Measurements from ENCODE around the gene MYO6.
A peak's percentile ranks its signal among the peaks of the same experiment; 100 is the strongest.

The MYO6 gene

GRCh38 chr6:75827163-75827562, 78.1 kb downstream of the MYO6 start:
- DNase-seq (ENCODE audit: insufficient read length, low spot score), result no peak
- no peak for FAIRE-seq
- no peak for TF ChIP-seq POLR2A (IDR thresholded peaks at IDR 0.05; ENCODE audit: low read depth, low read length)

DNA sequence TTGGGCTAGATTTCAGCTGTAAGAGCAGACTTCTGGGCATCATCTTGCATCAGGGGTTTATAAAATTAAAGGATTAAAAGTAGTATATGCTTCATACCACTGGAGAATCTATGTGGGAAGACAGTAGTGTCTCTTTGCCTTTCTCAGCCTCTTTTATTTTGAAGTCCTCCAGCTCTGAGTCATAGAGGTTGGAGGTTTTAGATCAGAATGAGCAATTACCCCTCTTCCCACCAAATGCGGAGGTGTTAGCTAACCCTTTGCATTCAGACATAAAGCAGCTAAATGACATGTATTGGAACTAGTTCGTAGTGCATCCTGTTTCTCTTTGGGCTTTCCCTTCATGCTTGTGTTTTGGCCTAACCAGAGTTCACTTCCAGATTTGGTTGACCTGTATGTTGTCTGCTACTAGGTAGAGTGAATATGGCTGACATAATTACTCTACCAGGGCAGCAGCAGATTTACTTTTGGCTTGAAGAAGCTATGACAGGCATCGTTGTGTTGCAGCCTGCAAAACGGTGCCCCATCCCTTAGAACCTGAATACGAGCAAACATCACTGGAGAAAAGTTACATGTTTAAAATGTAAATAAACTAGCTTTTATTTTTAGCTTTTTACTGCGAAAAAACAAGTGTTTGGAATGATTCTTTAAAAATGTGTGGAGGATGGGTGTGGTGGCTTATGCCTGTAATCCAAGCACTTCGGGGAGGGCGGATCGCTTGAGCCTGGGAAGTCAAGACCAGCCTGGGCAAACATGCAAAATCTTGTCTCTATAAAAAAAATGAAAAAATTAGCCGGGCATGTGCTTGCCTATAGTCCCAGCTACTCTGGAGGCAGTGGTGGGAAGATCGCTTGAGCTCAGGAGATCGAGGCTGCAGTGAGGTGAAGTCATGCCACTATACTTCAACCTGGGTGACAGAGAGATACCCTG, 82.2 kb downstream of the MYO6 start:
- TF ChIP-seq POLR2A (IDR thresholded peaks at IDR 0.05; ENCODE audit: low read depth, low read length), result no peak
- FAIRE-seq (peak; percentile 30), DNase-seq (ENCODE audit: insufficient read length, low spot score) (no peak)

- FAIRE-seq, result no peak
- DNase-seq (ENCODE audit: insufficient read length, low spot score), result no peak
- TF ChIP-seq POLR2A (IDR thresholded peaks at IDR 0.05; ENCODE audit: low read depth, low read length), result no peak
These were observed 85.4 kb downstream of the MYO6 start for GRCh38 chr6:75834447-75834846.

GRCh38 chr6:75842191-75842590, 93.2 kb downstream of the MYO6 start:
- no peak for TF ChIP-seq POLR2A (IDR thresholded peaks at IDR 0.05; ENCODE audit: low read depth, low read length)
- DNase-seq (ENCODE audit: insufficient read length, low spot score) (no peak), FAIRE-seq (no peak)

DNA sequence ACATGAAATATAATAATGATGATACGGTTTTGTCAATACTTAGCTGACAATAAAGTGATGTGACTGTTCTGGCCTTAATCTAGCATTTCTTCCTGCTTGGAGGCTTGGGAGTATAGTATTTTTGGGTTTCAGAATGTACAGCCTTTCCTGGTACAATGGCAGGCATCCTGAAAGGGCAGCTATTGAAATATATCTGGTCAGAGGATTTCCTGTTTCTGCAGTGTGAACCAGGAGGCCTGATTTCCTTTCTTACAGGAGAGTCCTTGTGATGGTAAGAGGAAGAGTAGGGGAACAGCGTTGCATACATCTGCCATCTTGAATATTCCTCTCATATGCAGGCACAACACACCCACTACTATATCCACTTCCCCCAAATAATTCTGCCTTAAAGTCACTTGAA, 93.7 kb downstream of the MYO6 start:
- TF ChIP-seq POLR2A (IDR thresholded peaks at IDR 0.05; ENCODE audit: low read depth, low read length), result no peak
- FAIRE-seq (no peak), DNase-seq (ENCODE audit: insufficient read length, low spot score) (no peak)

GRCh38 chr6:75843396-75843795, 94.4 kb downstream of the MYO6 start:
- DNase-seq (ENCODE audit: insufficient read length, low spot score), result no peak

GRCh38 chr6:75848274-75848673, 99.2 kb downstream of the MYO6 start:
- FAIRE-seq (no peak), DNase-seq (ENCODE audit: insufficient read length, low spot score) (no peak)
- no peak for TF ChIP-seq POLR2A (IDR thresholded peaks at IDR 0.05; ENCODE audit: low read depth, low read length)

More at GRCh38 chr6:75843396-75843795, 94.4 kb downstream of the MYO6 start:
- no peak for FAIRE-seq
- no peak for TF ChIP-seq POLR2A (IDR thresholded peaks at IDR 0.05; ENCODE audit: low read depth, low read length)

DNA sequence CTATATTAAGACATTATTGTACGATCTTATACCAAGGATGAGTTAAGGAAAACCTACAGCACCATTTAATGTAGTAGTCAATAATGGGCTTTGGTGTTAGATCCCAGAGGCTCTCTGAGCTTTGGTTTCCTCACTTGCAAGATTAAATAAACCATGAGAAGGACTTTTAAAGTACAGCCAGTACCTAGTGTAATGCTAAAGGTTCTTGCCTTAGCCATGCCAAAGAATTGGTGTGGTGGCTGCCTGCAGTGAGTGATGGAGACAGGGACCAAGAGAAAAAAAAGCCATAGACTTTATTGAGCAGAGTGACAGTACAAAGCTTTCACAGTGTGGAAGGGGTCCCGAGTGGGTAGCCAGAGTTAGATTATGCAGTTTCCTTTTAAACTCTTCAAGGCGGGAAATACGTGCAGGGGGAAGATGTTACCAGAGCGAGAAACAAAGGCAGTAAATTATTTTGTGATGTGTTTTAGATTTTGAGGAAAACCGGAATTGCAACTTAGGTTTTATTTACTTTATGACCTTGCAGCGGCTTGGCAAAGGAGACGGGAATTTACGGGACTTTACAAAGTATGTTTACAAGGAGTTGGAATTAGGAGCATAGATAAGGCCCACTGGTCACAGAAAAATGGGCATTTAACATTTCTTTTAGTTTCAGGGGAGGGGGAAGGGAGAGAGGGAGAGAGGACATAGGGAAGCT, 100.4 kb downstream of the MYO6 start:
- FAIRE-seq (peak; percentile 83), DNase-seq (ENCODE audit: insufficient read length, low spot score) (no peak)

GRCh38 chr6:75850026-75850833, 101.2 kb downstream of the MYO6 start:
- FAIRE-seq (no peak), DNase-seq (ENCODE audit: insufficient read length, low spot score) (no peak)

More for the DNA sequence above, 100.4 kb downstream of the MYO6 start:
- TF ChIP-seq POLR2A (IDR thresholded peaks at IDR 0.05; ENCODE audit: low read depth, low read length), result no peak

GRCh38 chr6:75852721-75853120, 103.7 kb downstream of the MYO6 start:
- TF ChIP-seq POLR2A (IDR thresholded peaks at IDR 0.05; ENCODE audit: low read depth, low read length), result no peak

More at GRCh38 chr6:75850026-75850833, 101.2 kb downstream of the MYO6 start:
- no peak for TF ChIP-seq POLR2A (IDR thresholded peaks at IDR 0.05; ENCODE audit: low read depth, low read length)

GRCh38 chr6:75853806-75854205, 104.8 kb downstream of the MYO6 start:
- FAIRE-seq (no peak), DNase-seq (ENCODE audit: insufficient read length, low spot score) (no peak)
- no peak for TF ChIP-seq POLR2A (IDR thresholded peaks at IDR 0.05; ENCODE audit: low read depth, low read length)

More at GRCh38 chr6:75852721-75853120, 103.7 kb downstream of the MYO6 start:
- peak; percentile 70 for FAIRE-seq
- DNase-seq (ENCODE audit: insufficient read length, low spot score), result no peak

- peak; percentile 84 for FAIRE-seq
- no peak for DNase-seq (ENCODE audit: insufficient read length, low spot score)
- no peak for TF ChIP-seq POLR2A (IDR thresholded peaks at IDR 0.05; ENCODE audit: low read depth, low read length)
These were observed 106.0 kb downstream of the MYO6 start for GRCh38 chr6:75855052-75855451.

DNA sequence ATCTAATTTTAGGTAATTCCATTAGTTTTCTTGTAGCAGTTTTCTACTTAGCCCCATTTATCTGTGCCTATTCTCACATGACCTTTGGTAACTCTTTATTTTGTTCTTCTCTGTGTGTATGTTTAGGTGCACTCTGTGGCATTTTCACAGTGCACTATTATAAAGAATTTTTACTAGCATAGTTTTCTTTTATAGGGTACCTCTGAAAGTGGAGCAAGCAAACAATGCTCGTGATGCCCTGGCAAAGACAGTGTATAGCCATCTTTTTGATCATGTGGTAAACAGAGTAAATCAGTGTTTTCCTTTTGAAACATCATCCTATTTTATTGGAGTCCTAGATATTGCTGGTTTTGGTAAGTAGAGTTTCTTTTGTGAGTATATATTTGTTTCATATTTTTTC, 107.9 kb downstream of the MYO6 start:
- no peak for DNase-seq (ENCODE audit: insufficient read length, low spot score)
- no peak for FAIRE-seq
- no peak for TF ChIP-seq POLR2A (IDR thresholded peaks at IDR 0.05; ENCODE audit: low read depth, low read length)

DNA sequence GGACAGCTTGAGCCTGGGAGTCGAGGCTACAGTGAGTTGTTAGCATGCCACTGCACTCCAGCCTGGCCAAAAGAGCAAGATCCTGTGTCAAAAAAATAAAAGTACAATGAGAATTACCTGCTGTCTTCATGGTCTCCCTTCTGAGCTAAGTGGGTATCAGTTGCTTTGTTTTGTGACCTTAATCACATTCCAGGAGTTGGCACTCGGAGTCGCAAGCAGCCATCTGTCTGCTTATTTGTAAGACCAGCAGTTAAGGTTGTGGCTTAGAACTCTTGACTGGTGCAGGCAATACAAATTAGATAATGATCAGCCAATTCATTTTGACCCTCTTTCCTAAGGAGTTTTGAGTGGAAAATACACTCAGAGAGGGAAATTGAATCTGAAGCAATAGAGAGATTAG, 114.0 kb downstream of the MYO6 start:
- FAIRE-seq (no peak), DNase-seq (ENCODE audit: insufficient read length, low spot score) (no peak)
- TF ChIP-seq POLR2A (IDR thresholded peaks at IDR 0.05; ENCODE audit: low read depth, low read length), result no peak
